MCF 10A (cell line): ENCODE measurements around the gene ABCA1. TPM values are rescaled to one million over a fixed set of nuclear protein-coding genes. Genes with fewer than 3 reads are reported as not detected.

Source experiments
- BruUV-seq: library from RNA; stranded (reverse); fragments of 400-500 nt; replicated peaks from 2 replicates; lab custom pipeline; 2021; lab: Mats Ljungman, UMichigan
- CTCF ChIA-PET: fragments of 300-600 bp; sonication (Branson Sonifier 250); formaldehyde crosslinking; extraction: SDS; loops from one replicate; lab custom pipeline; 2021; ENCODE audit warnings: antibody characterized with exemption, inconsistent platforms; lab: Yijun Ruan, JAX
- POLR2A ChIA-PET: fragments of 300-600, 350-650 bp; sonication (Branson Sonifier 250); formaldehyde crosslinking; extraction: SDS; loops from one replicate; lab custom pipeline; 2020; ENCODE audit warnings: antibody characterized with exemption, inconsistent platforms; lab: Yijun Ruan, JAX
- DNase-seq: peaks from one replicate; pipeline ENCODE4 v3.0.0-alpha.2; 2018; ENCODE audit not compliant: unreplicated experiment
- H3K27ac Mint-ChIP-seq: one replicate; pipeline ENCODE4 v1.8.0; 2022; ENCODE audit warnings: mild to moderate bottlenecking, low read depth, mixed read lengths; ENCODE audit not compliant: unreplicated experiment
- H3K27me3 Mint-ChIP-seq: one replicate; pipeline ENCODE4 v1.8.0; 2022; ENCODE audit warnings: mixed read lengths; ENCODE audit not compliant: insufficient read depth, unreplicated experiment
- H3K36me3 Mint-ChIP-seq: one replicate; pipeline ENCODE4 v1.8.0; 2022; ENCODE audit warnings: mild to moderate bottlenecking, moderate library complexity, mixed read lengths; ENCODE audit not compliant: insufficient read depth, unreplicated experiment
- H3K4me1 Mint-ChIP-seq: one replicate; pipeline ENCODE4 v1.8.0; 2022; ENCODE audit warnings: mixed read lengths; ENCODE audit not compliant: insufficient read depth, unreplicated experiment
- H3K4me3 Mint-ChIP-seq: one replicate; pipeline ENCODE4 v1.8.0; 2022; ENCODE audit warnings: mild to moderate bottlenecking, moderate library complexity, mixed read lengths; ENCODE audit not compliant: unreplicated experiment
- H3K9me3 Mint-ChIP-seq: one replicate; pipeline ENCODE4 v1.8.0; 2022; ENCODE audit warnings: mixed read lengths; ENCODE audit not compliant: unreplicated experiment
- CTCF ChIP-seq: fragments of 200-600 bp; IDR thresholded peaks from one replicate; pipeline ENCODE4 v1.8.0; 2022; ENCODE audit warnings: antibody characterized with exemption, mild to moderate bottlenecking; ENCODE audit not compliant: unreplicated experiment
- intact Hi-C: fragments of 100-400 bp; cut with micrococcal nuclease; formaldehyde crosslinking; loops from 2 replicates; pipeline ENCODE4 v1.14.1; 2022
- total RNA-seq: library from RNA; stranded (reverse); gene quantifications from 2 replicates; pipeline ENCODE4 v1.2.3, GENCODE V29; 2022

Gene ABCA1
- total RNA-seq, 1 experiment from 2014 or later, result 0.28 TPM

DNA sequence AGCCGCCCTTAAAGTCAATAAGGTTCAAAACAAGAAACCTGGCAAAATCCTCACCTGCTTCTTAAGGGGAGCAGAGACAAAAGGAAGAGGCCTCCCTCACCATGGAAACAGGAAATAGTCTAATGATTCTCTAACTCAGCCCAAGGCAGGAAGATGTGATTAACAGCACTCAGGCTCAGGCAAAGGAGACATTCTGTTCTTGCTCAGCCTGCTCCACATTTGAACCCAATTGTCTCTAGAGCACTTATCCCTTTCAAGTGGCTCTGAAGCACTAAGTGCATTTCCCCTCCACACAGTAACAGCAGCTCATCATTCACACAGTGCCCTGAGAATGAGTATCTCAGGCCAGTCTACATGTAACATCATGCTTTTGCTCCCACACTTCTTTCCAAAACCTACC is 91.7 kb downstream of the ABCA1 start:
- CTCF ChIA-PET, result interaction anchor here (1.1 to 1.8 kb wide), 2 partner anchors 27 to 28 kb away, joined by 4 to 5 read pairs; no protein-coding TSS in a partner anchor
- no peak for TF ChIP-seq CTCF
- POLR2A ChIA-PET, result no interaction called here
- intact Hi-C loops, result no loop called here
- peaks cover 7% of the 10 kb centered on the region for H3K4me1 Mint-ChIP-seq
- no TSS peak for BruUV-seq
- DNase-seq, result no peak
- no peaks in the 10 kb centered on the region for H3K9me3 Mint-ChIP-seq
- no peaks in the 10 kb centered on the region for H3K36me3 Mint-ChIP-seq
- H3K27ac Mint-ChIP-seq, result no peak overlapping the region
- no peak overlapping the region for H3K4me3 Mint-ChIP-seq
- no peaks in the 10 kb centered on the region for H3K27me3 Mint-ChIP-seq

DNA sequence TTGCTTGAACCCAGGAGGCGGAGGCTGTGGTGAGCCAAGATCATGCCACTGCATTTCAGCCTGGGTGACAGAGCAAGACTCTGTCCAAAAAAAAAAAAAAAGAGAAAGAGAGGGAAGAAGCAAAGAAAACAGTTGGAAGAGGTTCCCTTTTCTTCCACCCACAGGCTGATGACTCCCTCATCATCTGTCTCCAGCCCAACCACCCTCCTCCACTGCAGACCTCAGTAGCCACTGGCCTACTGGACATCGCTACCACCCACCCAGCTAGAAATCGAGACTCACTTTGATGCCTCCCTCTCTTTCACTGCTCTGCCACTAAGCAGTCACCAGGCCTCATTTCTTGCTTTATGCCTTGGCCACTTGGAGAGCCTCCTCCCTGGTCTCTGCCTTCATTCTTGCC is 92.8 kb downstream of the ABCA1 start:
- DNase-seq, result no peak
- Mint-ChIP-seq H3K4me1 (peaks cover 9% of the 10 kb centered on the region), H3K27ac (no peak overlapping the region), H3K9me3 (no peaks in the 10 kb centered on the region), H3K36me3 (no peaks in the 10 kb centered on the region), H3K27me3 (no peaks in the 10 kb centered on the region), H3K4me3 (no peak overlapping the region)
- POLR2A ChIA-PET, result interaction anchor here (0.8 kb wide), 1 partner anchor 8 kb away, joined by 3 read pairs; no protein-coding TSS in a partner anchor
- intact Hi-C loops, result no loop called here
- CTCF ChIA-PET, result interaction anchor here (0.6 to 1.8 kb wide), 6 partner anchors 9 to 54 kb away, joined by 3 to 6 read pairs (median 4); no protein-coding TSS in a partner anchor
- BruUV-seq, result no TSS peak
- no peak for TF ChIP-seq CTCF

DNA sequence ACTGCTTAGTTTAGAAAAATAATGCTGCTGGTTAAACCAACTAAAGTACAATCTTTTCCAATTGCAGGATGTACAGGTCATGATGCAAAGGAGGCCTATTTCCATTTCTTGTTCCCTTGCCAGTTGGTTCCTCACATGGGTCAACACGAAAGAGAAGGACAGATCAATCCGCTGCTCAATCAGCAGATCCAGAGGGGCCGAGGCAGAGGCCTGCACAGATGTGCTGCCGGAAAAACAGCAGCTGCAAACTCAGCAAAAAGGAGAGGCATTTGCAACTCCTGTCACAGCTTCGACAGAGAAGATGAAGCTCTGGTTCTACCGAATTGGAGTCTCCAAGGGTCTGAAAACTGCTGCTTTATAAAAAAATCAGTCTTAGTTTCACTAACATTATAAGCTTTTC is 94.3 kb downstream of the ABCA1 start:
- no peak for TF ChIP-seq CTCF
- Mint-ChIP-seq H3K4me3 (no peak overlapping the region), H3K4me1 (peaks cover 19% of the 10 kb centered on the region), H3K36me3 (no peaks in the 10 kb centered on the region), H3K27me3 (no peaks in the 10 kb centered on the region), H3K9me3 (no peaks in the 10 kb centered on the region), H3K27ac (no peak overlapping the region)
- no TSS peak for BruUV-seq
- ChIA-PET CTCF (no interaction called here), POLR2A (no interaction called here)
- intact Hi-C loops, result no loop called here
- no peak for DNase-seq

DNA sequence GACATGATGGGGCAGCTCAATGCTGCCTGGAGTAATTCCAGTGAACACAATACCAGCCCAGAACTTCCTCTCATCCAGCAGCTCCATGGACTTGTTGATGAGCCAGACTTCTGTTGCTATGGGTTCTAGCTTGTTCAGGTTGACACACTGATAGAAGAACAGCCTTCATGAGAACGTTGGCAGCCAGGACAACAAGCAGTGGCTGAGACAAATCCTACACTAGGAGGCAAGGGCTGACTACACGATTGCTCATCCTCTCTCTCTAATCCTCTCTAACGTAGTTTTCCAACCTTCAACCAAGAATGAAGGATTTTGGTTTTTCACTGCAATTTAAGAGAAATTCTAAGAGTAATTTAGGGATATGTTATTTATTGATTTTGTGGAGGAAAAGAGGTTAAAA is 96.3 kb downstream of the ABCA1 start:
- BruUV-seq, result no TSS peak
- Mint-ChIP-seq H3K36me3 (no peaks in the 10 kb centered on the region), H3K27me3 (no peaks in the 10 kb centered on the region), H3K4me3 (no peak overlapping the region), H3K27ac (no peak overlapping the region), H3K9me3 (no peaks in the 10 kb centered on the region), H3K4me1 (peaks cover 19% of the 10 kb centered on the region)
- intact Hi-C loops, result no loop called here
- ChIA-PET CTCF (interaction anchor here (0.5 to 1.2 kb wide), 2 partner anchors 116 to 286 kb away, joined by 3 to 4 read pairs; no protein-coding TSS in a partner anchor), POLR2A (interaction anchor here (0.7 kb wide), 1 partner anchor 46 kb away, joined by 3 read pairs; no protein-coding TSS in a partner anchor)
- DNase-seq, result peak; percentile 37
- no peak for TF ChIP-seq CTCF
